ENCODE measurements around the gene DPP7.

DNA sequence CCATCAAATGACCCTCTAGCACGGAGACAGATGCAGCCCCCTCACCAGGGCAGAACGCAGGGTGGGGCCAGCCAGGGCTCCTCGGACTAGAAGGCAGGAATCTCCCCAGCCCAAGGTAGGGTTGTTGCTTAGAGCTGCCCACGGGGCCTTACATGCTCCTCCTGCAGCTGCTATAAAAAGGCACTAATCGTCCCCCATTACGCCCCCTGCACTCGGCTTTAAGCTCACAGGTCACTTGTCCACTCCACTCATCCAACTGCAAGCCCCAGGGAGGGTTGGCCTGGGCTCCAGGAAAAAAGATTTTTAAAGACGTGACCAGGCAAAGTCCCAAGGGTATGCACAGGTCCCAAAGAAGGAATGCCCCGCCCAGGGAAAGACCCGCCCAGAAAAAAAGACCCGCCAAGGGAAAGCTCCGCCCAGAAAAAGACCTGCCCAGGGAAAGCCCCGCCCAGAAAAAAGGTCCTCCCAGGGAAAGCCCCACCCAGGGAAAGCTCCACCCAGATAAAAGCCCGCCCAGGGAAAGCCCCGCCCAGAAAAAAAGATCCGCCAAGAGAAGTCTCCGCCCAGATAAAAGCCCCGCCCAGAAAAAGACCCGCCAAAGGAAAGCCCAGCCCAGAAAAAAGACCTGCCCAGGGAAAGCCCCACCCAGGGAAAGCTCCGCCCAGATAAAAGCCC lies 35.5 kb upstream of the DPP7 start:
- TF ChIP-seq, protein P1, sequence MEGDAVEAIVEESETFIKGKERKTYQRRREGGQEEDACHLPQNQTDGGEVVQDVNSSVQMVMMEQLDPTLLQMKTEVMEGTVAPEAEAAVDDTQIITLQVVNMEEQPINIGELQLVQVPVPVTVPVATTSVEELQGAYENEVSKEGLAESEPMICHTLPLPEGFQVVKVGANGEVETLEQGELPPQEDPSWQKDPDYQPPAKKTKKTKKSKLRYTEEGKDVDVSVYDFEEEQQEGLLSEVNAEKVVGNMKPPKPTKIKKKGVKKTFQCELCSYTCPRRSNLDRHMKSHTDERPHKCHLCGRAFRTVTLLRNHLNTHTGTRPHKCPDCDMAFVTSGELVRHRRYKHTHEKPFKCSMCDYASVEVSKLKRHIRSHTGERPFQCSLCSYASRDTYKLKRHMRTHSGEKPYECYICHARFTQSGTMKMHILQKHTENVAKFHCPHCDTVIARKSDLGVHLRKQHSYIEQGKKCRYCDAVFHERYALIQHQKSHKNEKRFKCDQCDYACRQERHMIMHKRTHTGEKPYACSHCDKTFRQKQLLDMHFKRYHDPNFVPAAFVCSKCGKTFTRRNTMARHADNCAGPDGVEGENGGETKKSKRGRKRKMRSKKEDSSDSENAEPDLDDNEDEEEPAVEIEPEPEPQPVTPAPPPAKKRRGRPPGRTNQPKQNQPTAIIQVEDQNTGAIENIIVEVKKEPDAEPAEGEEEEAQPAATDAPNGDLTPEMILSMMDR (IDR thresholded peaks at IDR 0.05), result no peak
- no peak for TF ChIP-seq POLR2A (IDR thresholded peaks at IDR 0.05)
